A549 (cell line): ENCODE data around the gene ASIC5.

Experiments
- BHLHE40 ChIP-seq: IDR thresholded peaks from 2 replicates; pipeline ENCODE4 v1.6.1; 2012; ENCODE audit warnings: low read depth, low read length, inconsistent platforms
- CEBPB ChIP-seq, 2 experiments: fragments of >200 bp in 1 of 2; sonication (Bioruptor Twin) in 1 of 2; formaldehyde crosslinking in 1 of 2; IDR thresholded peaks; 2 replicates each; pipeline ENCODE4 v1.6.1; 2012 to 2016
- CHD4 ChIP-seq: fragments of 200-600 bp; sonication (generic); IDR thresholded peaks from 2 replicates; pipeline ENCODE4 v1.6.1; 2016; ENCODE audit warnings: antibody characterized with exemption, mild to moderate bottlenecking, borderline replicate concordance
- CTCF ChIP-seq: fragments of >200 bp; sonication (Bioruptor Twin); formaldehyde crosslinking; IDR thresholded peaks from 3 replicates; pipeline ENCODE4 v1.5.1; 2016
- ESRRA ChIP-seq: fragments of 150-350 bp; IDR thresholded peaks from 2 replicates; pipeline ENCODE4 v1.6.1; 2014; ENCODE audit warnings: mild to moderate bottlenecking, low read length, borderline replicate concordance
- HEYL ChIP-seq: fragments of 250-450 bp; sonication (Bioruptor Pico); IDR thresholded peaks from 2 replicates; pipeline ENCODE4 v1.8.0; 2021; ENCODE audit warnings: mild to moderate bottlenecking, moderate library complexity
- NPAS2 ChIP-seq: fragments of 250-450 bp; sonication (Bioruptor Pico); IDR thresholded peaks from 2 replicates; pipeline ENCODE4 v1.8.0; 2022; ENCODE audit warnings: mild to moderate bottlenecking, moderate library complexity, borderline replicate concordance
- POLR2A ChIP-seq: IDR thresholded peaks from 2 replicates; pipeline ENCODE4 v1.6.1; 2012; ENCODE audit warnings: mild to moderate bottlenecking, low read length
- RAD21 ChIP-seq, 2 experiments: fragments of >200 bp in 1 of 2; sonication (Bioruptor Twin) in 1 of 2; formaldehyde crosslinking in 1 of 2; IDR thresholded peaks in 1 of 2; conservative IDR thresholded peaks in 1 of 2; 2 replicates in 1 of 2; 3 replicates in 1 of 2; pipeline ENCODE4 v1.6.1; 2012 to 2018; ENCODE audit warnings: inconsistent platforms in 1 of 2
- RCOR1 ChIP-seq: fragments of 150-350 bp; IDR thresholded peaks from 2 replicates; pipeline ENCODE4 v1.6.1; 2014; ENCODE audit warnings: antibody characterized with exemption, low read length, low read depth
- RNF2 ChIP-seq: fragments of 200-600 bp; sonication (generic); IDR thresholded peaks from 2 replicates; pipeline ENCODE4 v1.6.1; 2016; ENCODE audit warnings: low read depth, mild to moderate bottlenecking, antibody characterized with exemption, moderate library complexity, borderline replicate concordance
- TF ChIP-seq, protein P1 (sequence below): fragments of 150-350 bp; IDR thresholded peaks from 2 replicates; pipeline ENCODE4 v1.6.1; 2014; ENCODE audit warnings: low read depth, mild to moderate bottlenecking, low read length

GRCh38 chr4:155805016-155805415 is 61.1 kb downstream of the ASIC5 start:
- TF ChIP-seq CTCF: no peak
- no peak for TF ChIP-seq HEYL (CRISPR knock-in tag)
- no peak for TF ChIP-seq BHLHE40
- TF ChIP-seq POLR2A: no peak
- TF ChIP-seq NPAS2 (CRISPR knock-in tag): no peak
- no peak for TF ChIP-seq RAD21 (conservative IDR thresholded peaks at IDR 0.05 in 1 of 2, IDR thresholded peaks at IDR 0.05 in 1 of 2)
- TF ChIP-seq, protein P1, sequence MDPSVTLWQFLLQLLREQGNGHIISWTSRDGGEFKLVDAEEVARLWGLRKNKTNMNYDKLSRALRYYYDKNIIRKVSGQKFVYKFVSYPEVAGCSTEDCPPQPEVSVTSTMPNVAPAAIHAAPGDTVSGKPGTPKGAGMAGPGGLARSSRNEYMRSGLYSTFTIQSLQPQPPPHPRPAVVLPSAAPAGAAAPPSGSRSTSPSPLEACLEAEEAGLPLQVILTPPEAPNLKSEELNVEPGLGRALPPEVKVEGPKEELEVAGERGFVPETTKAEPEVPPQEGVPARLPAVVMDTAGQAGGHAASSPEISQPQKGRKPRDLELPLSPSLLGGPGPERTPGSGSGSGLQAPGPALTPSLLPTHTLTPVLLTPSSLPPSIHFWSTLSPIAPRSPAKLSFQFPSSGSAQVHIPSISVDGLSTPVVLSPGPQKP: no peak
- TF ChIP-seq CHD4: no peak
- TF ChIP-seq ESRRA: no peak
- TF ChIP-seq CEBPB (IDR thresholded peaks at IDR 0.05): no peak
- no peak for TF ChIP-seq RCOR1
- no peak for TF ChIP-seq RNF2
